GM15510 (cell line): ENCODE data around the gene STN1.

ENCODE experiments used
- POLR2A ChIP-seq: IDR thresholded peaks from 3 replicates; pipeline ENCODE4 v1.6.1; 2011; ENCODE audit warnings: borderline replicate concordance; ENCODE audit not compliant: insufficient read length; ENCODE audit errors: extremely low read depth

The STN1 gene

DNA sequence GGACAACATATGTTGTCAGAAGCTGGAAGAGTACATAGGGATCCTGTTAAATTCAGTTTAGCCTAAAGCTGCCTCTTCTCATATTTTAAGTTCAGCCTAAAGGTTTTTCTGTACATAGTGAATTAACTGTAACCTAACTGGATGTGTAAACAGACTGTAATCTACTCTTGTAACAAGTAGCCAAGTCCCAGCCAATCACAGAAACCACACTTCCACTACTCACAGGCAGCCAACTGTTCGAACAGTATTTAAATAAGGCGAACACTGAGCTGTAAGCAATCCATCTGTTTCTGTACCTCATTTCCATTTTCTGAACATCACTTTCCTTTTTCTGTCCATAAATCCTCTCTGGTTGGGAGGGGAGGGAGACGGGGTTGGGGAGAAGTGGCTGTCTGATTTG is 15.0 kb upstream of the STN1 start:
- TF ChIP-seq POLR2A = no peak

DNA sequence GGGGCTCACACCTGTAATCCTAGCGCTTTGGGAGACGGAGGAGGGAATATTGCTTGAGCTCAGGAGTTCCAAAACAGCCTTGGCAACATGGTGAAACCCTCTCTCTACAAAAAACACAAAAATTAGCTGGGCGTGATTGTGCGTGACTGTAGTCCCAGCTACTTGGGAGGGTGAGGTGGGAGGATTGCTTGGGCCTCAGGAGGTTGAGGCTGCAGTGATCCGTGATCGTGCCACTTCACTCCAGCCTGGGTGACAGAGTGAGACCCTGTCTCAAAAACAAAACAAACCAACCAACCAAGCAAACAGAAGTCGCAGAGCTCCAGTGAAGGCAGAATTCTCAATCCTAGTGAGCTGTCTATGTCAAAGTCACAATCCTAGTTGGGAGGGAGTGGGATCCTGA is 14.3 kb upstream of the STN1 start:
- TF ChIP-seq POLR2A = no peak

DNA sequence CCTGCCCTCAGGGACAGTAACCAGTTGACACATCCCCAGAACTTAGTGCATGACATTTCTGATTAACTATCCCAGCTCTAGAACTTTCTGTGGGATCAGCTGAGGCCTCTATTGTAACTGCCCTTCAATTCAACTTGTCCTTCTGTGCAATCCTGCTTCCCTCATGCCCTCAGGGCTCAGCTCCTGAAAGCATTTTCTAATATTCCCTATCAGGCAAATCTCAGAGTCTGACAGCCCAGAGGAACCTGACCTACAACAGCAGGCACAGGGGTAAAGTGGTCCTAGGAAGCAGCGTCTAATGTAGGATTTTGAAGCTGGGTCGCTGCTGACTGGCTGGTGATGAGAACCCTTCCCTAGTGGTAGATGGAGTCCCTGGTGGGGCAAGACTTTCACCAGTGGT is 13.6 kb upstream of the STN1 start:
- no peak for TF ChIP-seq POLR2A

DNA sequence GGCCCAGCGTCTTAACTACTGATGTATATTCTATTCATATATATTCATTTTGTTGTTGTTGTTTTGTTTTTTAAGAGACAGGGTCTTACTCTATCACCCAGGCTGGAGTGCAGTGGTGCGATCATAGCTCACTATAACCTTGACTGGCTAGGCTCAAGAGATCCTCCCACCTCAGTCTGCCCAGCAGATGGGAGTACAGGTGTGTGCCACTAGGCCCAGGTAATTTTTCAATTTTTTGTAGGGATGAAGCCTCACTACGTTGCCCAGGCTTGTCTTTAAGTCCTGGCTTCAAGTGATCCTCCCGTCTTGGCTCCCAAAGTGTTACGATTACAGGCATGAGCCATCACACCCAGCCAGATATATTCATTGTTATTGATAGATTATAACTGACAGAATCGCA is 12.9 kb upstream of the STN1 start:
- TF ChIP-seq POLR2A = no peak

DNA sequence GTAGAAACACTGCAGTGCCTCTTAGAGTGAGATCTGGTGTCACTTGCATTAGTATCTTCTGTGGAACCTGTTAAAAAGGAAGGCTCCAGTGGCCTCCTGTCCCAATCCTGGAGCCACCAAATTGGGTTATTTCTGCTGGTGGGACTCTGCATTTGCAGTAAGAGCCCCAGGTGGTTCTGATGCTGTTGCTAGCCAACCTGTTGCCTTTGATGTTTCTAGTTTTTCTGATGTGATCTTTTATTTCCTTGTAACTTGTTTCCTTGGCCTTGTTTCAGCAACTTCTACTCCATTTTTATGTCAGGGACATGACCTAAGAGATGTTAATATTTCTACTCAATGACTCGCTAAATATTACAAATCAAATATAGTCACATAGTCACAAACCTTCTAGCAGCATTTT is 12.5 kb upstream of the STN1 start:
- TF ChIP-seq POLR2A = no peak

DNA sequence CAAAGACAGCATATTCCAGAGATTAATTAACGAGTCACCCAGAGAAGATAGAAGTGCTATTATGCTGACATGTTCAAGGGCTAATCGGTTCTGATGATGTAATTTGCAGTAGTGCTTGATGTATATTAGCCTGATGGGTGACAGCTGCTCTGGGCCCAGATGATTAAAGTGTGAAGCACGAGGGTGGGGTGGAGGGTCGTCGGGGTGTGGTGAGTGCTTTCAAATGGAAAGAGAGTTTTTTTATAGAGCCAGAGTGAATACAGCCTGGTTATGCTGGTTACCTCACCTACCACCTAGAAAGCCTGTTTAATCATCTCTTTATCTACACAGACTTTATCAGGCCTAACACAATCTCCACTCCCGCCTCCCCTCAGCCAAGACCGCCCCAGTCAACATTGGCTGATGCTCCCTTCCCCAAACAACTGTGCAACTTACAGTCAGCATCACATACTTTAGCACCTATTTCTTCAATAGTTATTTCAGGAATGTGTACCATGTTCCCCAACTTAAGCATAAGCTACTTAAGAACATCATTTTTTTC is 11.5 kb upstream of the STN1 start:
- TF ChIP-seq POLR2A = no peak

DNA sequence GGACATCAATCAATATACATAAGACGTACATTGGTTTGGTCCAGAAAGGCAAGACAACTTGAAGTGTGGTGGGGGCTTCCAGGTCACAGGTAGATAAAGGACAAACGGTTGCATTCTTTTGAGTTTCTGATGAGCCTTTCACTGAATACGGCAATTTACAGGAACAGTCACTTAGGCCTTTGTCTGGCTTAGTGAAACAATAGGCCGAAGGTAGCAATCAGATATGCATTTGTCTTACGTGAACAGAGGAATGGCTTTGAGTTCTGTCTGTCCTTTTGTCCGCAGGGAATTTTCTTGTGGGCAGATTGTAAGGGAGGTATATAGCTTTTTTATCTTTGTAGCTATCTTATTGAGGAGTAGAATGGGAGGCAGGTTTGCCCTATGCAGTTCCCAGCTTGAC is 10.8 kb upstream of the STN1 start:
- no peak for TF ChIP-seq POLR2A

DNA sequence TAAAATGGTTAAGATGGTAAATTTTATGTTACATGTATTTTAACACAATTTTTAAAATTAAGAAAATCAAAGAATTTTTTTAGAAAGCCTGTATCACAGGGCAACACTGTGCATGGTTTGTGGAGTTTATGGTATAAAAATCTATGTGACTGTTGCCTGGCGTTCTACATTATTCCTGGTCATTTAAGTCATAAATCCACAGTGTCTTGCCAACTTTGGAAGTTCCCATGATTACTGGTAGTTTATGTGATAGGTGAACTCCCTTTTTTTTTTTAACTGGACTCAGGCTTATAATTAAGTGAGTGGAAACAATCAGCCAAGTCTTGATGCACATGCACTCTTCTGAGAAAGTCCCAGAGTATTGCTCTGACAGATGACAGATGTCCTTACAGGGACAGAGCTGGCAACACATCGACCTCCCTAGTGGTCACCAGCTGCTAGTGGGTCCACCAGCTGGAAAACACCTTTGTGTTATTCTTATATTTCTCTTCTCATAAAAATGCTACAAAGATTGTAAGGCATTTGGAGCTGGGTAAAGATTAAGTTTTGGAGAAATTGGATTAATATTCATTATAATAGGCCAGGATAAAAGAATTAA is 8.8 kb upstream of the STN1 start:
- TF ChIP-seq POLR2A = no peak

DNA sequence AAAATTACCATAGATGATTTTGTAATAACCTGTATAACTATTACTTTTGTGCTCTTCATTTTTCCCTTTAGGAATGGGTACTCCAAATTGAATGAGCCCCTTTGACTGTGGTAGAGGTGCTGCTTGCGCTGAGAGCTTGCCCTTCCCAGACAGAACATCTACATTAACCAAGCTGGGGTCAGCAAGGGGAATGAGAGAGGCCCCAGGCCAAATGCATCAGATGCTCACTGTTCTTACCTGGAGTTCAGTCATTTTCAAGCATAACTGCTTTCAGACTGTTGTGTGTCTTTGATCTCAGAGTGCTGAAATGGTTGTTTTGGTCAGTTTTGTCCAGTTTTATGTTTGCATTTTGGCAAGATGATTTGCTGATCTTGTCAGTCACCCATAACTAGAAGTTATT is 7.6 kb upstream of the STN1 start:
- TF ChIP-seq POLR2A = no peak

DNA sequence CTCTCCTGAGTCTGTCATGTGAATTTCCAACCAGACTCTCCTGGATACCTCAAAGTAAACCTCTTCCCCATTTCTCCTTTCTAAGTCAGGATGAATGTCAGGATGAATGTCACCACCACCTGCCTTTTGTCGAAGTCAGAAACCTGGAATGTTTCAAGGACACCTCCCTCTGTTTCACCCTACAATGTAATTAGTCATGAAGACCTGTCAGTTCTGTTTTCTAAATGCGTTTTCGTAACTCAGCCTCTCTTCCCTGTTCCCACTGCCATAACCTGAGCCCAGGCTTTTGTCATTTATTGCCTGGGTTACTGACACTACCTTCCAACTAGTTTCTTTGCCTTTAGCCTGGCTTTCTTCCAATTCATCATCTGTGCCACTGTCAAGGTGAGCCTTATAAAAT is 5.5 kb upstream of the STN1 start:
- no peak for TF ChIP-seq POLR2A

DNA sequence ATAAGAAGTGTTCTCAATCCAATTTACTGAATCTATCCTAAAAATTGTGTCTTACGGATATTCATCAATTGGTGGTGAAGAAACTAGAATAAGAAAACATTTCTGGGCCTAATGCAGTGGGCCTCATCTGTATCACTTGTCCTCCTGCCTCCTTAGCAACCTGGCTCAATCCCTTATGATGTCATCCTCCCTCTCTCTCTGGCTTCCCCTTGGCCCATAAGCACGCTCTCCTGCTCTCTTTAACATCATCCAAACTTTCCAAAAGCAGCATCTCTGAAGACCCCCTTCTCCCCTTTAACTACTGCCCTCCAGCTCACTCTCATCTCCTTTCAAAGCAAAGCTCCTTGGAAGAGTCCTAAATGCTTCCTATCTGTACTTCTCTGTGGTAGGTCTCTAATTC is 4.7 kb upstream of the STN1 start:
- TF ChIP-seq POLR2A = no peak

DNA sequence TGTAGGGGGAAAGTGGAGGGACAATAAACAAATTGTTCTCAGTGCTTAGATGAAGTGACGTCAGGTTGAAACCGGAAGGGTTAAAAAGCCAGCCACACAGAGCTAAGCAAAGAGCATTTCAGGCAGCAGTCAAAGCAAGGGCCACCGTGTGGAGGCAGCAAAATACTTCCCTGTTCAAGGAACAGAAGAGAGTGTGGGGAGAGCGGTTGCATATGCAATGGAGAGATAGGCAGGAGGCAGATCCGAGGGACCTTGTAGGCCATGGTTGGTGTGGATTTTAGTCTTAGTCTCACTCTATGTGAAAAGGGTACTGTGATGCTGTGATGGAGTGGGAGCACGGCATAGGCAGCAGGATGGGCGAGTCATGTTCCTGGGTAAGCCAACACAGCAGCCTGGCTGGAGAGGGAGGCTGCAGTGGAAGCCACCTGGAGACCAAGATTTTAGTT is 3.8 kb upstream of the STN1 start:
- TF ChIP-seq POLR2A = no peak

DNA sequence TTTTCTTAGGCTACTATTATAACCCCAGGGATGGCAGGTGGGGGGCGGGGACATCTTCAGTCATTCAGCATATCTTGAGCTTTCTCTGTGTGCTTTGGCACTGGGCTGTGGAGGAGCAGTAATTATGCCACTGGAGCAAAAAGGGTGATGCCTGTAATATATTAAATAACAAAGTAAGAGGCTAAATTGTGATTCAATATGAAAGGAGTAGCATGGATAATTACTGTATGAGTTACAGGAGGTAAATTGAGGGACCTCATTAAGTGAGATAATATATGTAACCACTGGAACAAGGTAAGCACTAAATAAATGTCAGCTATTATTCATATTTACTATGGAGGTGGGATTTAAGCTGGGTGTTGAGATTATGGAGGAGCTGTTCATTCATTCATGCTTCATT is 3.3 kb upstream of the STN1 start:
- TF ChIP-seq POLR2A = no peak

DNA sequence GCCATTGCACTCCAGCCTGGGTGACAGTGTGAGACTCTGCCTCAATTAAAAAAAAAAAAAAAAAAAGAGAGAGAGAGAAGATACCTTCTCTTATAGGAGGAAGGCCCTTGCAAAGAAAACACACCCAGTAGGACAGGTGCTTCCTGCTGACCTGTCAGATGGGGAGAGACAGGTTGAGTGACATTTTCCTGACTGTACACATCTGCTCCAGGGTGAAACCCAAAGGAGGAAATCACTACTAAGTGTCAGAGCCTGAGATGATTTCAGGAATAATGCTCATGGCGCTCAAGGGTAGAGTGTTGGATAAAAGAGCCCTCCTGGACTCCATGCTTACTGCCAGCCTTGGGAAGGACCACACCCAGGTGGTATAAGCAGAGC is 1.7 kb upstream of the STN1 start:
- TF ChIP-seq POLR2A = no peak

DNA sequence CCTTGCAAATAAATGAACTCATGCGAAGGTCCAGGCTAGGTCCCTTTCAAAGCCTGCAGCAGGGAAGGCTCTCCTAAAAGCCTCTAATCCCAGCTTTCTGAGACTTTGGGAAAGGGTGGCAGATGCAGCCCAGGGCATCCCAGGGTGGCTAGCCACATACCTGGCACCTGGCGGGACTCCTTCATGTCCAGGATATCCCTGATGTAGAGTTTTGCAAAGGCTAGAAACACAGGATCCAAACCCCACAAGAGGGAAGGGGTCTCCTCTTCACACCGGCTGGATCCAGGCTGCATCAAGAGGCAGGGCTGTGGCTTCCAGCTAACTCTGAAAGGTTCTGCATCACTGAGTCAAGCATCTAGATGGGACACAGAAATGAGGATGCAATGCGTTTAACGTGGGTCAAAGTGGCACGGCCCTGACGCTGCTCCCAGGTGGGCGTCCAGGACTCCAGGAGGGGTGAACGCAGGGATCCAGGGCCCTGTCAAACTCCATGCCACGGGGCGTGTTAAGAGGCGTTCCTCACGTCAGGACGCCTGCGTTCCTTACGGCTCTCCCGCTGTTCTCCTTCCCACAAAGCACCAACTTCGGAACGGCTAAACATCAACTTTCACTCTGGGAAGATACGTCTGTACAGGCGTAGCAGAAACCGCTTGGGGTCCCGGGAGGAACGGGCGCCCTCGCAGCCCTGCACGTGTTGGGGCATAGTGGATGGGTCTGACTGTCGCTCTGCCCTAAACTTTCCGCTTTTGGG is 507 bp downstream of the STN1 start:
- no peak for TF ChIP-seq POLR2A

DNA sequence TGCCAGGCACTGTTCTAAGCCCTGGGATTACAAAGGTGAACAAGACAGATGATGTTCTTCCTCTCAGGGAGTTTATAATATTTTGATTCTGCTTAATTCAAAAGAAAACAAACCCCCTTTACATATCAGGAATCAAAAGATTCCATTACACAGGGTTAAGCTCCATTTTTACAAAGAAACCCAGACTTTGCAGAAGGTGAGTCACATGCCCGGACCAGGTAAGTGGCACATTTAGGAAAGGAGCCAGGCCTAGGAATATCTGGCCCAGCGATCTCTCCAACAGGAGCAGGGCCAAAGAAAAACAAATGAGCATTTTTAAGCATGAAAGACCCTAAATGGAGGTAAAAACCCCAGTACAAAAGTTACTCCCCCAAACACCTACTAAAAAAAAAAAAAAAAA is 1.1 kb downstream of the STN1 start:
- no peak for TF ChIP-seq POLR2A
